Measurements from ENCODE around the gene LRRC25. TPM values are rescaled to one million over a fixed set of nuclear protein-coding genes. Genes with fewer than 3 reads are reported as not detected.
"Not testable (repeated sequence)": the region's sequence is repeated elsewhere in the genome, so short reads cannot be mapped to it uniquely, and the experiment has no call there.

The LRRC25 gene
- polyA plus RNA-seq, 1 donor from 2014 or later, result not detected

- H3K9me3 ChIP-seq (ENCODE audit: low read length), result no peaks in the 10 kb centered on the region
- no peak overlapping the region for H2AFZ ChIP-seq (ENCODE audit: low read depth, low read length)
- no peaks in the 10 kb centered on the region for H3K36me3 ChIP-seq (ENCODE audit: insufficient read depth, low read length)
- H3K27ac ChIP-seq (ENCODE audit: low read length), result no peak overlapping the region
- H3K4me3 ChIP-seq (ENCODE audit: low read length), result no peak overlapping the region
- H3K9me2 ChIP-seq (ENCODE audit: insufficient read depth, low read length), result no peaks in the 10 kb centered on the region
- no peak overlapping the region for H3K4me2 ChIP-seq (ENCODE audit: low read length)
- no peak for TF ChIP-seq SMC3 (conservative IDR thresholded peaks at IDR 0.05; ENCODE audit: poor library complexity)
- TF ChIP-seq POLR2AphosphoS5 (IDR thresholded peaks at IDR 0.05), result no peak
- no peak for TF ChIP-seq REST (IDR thresholded peaks at IDR 0.05; ENCODE audit: borderline replicate concordance)
- no peak for TF ChIP-seq MXI1 (conservative IDR thresholded peaks at IDR 0.05; ENCODE audit: poor library complexity, severe bottlenecking)
- TF ChIP-seq CTCF (IDR thresholded peaks at IDR 0.05; ENCODE audit: poor library complexity, severe bottlenecking), result no peak
- TF ChIP-seq EP300 (conservative IDR thresholded peaks at IDR 0.05; ENCODE audit: poor library complexity, severe bottlenecking), result no peak
- TF ChIP-seq RAD21 (conservative IDR thresholded peaks at IDR 0.05), result no peak
- no peak for TF ChIP-seq TAF1 (IDR thresholded peaks at IDR 0.05; ENCODE audit: low read depth)
- TF ChIP-seq EZH2 (IDR thresholded peaks at IDR 0.05; ENCODE audit: borderline replicate concordance, insufficient read depth, low read length, poor library complexity, severe bottlenecking), result no peak
- H3K9ac ChIP-seq (ENCODE audit: low read length), result no peak overlapping the region
- H3F3A ChIP-seq (ENCODE audit: insufficient read depth, low read length, poor library complexity, severe bottlenecking), result no peaks in the 10 kb centered on the region
- H4K20me1 ChIP-seq (ENCODE audit: insufficient read depth), result no peaks in the 10 kb centered on the region
- H3K27me3 ChIP-seq (ENCODE audit: insufficient read depth, low read depth, low read length), result no peaks in the 10 kb centered on the region
- no peaks in the 10 kb centered on the region for H3K79me2 ChIP-seq (replicated peaks; ENCODE audit: insufficient read depth, low read length)
Observed at GRCh38 chr19:18366021-18366435, 31.4 kb downstream of the LRRC25 start.

- Histone ChIP-seq H3K27me3 (ENCODE audit: insufficient read depth, low read depth, low read length) (no peaks in the 10 kb centered on the region), H3K79me2 (replicated peaks; ENCODE audit: insufficient read depth, low read length) (no peaks in the 10 kb centered on the region), H3F3A (ENCODE audit: insufficient read depth, low read length, poor library complexity, severe bottlenecking) (no peaks in the 10 kb centered on the region), H4K20me1 (ENCODE audit: insufficient read depth) (no peaks in the 10 kb centered on the region), H3K9ac (ENCODE audit: low read length) (no peak overlapping the region), H3K4me3 (ENCODE audit: low read length) (no peak overlapping the region), H2AFZ (ENCODE audit: low read depth, low read length) (no peak overlapping the region), H3K4me2 (ENCODE audit: low read length) (no peak overlapping the region), H3K9me3 (ENCODE audit: low read length) (no peaks in the 10 kb centered on the region), H3K27ac (ENCODE audit: low read length) (no peak overlapping the region), H3K9me2 (ENCODE audit: insufficient read depth, low read length) (no peaks in the 10 kb centered on the region), H3K36me3 (ENCODE audit: insufficient read depth, low read length) (no peaks in the 10 kb centered on the region)
- TF ChIP-seq EP300 (conservative IDR thresholded peaks at IDR 0.05; ENCODE audit: poor library complexity, severe bottlenecking) (no peak), TAF1 (IDR thresholded peaks at IDR 0.05; ENCODE audit: low read depth) (no peak), RAD21 (conservative IDR thresholded peaks at IDR 0.05) (no peak), REST (IDR thresholded peaks at IDR 0.05; ENCODE audit: borderline replicate concordance) (no peak), CTCF (IDR thresholded peaks at IDR 0.05; ENCODE audit: poor library complexity, severe bottlenecking) (no peak), MXI1 (conservative IDR thresholded peaks at IDR 0.05; ENCODE audit: poor library complexity, severe bottlenecking) (no peak), SMC3 (conservative IDR thresholded peaks at IDR 0.05; ENCODE audit: poor library complexity) (no peak), EZH2 (IDR thresholded peaks at IDR 0.05; ENCODE audit: borderline replicate concordance, insufficient read depth, low read length, poor library complexity, severe bottlenecking) (no peak), POLR2AphosphoS5 (IDR thresholded peaks at IDR 0.05) (no peak)
Observed at GRCh38 chr19:18364826-18365528, 32.4 kb downstream of the LRRC25 start.

- not testable (repeated sequence) for H3K4me2 ChIP-seq (ENCODE audit: low read length); H3K9me3 ChIP-seq (ENCODE audit: low read length); H3K79me2 ChIP-seq (replicated peaks; ENCODE audit: insufficient read depth, low read length); H3K27ac ChIP-seq (ENCODE audit: low read length); H3K9me2 ChIP-seq (ENCODE audit: insufficient read depth, low read length); H3K4me3 ChIP-seq (ENCODE audit: low read length); H4K20me1 ChIP-seq (ENCODE audit: insufficient read depth); H3F3A ChIP-seq (ENCODE audit: insufficient read depth, low read length, poor library complexity, severe bottlenecking); H3K27me3 ChIP-seq (ENCODE audit: insufficient read depth, low read depth, low read length); H2AFZ ChIP-seq (ENCODE audit: low read depth, low read length); H3K9ac ChIP-seq (ENCODE audit: low read length); H3K36me3 ChIP-seq (ENCODE audit: insufficient read depth, low read length)
Observed at GRCh38 chr19:18364277-18364825, 33.1 kb downstream of the LRRC25 start.

Data from neural cell (in vitro differentiated cells).